SW480 (cell line): ENCODE data around the gene TUBA4A.

Experiments used
- DNase-seq: peaks from one replicate; pipeline ENCODE4 v3.0.0-alpha.2; 2016; ENCODE audit warnings: low spot score

The TUBA4A gene

DNA sequence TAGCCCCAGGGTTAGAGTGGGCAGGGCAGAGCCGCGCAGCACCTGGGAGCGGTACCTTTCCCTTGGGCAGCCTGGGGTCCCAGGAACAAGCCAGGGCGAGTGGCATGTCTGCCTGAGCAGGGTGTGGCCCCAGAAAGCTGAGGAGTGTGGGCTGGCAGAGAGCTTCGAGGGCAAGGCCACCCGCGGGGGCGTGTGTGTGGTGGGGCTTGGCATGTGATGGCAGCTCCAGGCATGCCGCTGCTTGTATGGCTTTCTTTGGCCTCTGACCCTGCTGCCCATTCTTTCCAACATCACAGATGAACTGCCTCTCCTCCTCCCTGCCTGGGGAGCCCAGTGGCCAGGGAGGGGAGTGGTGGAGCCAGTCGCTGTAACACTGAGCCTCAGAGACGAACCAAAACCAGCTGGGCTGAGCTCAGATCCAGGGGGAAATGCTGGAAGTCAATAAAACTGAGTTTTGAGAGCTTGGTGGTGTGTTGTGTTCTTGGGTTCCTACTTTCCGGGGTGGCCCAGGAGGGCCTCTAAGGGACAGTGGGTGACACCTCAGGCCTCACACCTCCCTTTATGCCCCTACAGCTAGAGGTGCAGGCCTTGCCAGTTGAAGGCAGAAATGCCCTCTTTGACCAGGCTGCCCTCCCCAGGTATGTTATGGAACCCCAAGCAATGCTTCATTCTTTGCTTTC, 32.9 kb upstream of the TUBA4A start:
- peak; percentile 88 for DNase-seq

DNA sequence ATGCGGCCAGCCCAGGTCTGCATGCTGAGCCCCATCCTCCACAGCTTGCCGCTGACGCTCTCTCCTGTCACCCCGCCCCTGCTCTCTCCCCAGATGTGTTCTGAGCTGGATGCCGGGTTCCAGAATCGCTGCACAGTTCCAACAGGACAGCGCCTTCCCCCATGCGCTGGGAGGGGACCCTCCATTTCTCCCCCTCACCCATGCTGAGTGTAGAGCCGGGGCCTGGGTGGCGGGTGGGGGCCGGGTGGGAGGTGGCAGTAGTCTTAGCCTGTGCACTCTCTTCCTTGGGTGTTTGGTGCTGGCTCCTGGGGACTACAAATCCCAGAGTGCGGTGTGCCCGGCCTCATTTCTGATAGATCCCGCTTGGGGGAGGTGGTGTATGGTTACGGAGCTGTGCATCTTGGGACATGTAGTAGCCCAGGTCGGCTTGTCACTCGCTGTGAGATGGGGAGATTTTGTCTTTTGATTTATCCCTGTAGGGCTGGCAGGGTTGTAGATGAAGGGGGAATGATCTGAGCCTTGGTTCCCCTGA, 32.2 kb upstream of the TUBA4A start:
- peak; percentile 92 for DNase-seq

DNA sequence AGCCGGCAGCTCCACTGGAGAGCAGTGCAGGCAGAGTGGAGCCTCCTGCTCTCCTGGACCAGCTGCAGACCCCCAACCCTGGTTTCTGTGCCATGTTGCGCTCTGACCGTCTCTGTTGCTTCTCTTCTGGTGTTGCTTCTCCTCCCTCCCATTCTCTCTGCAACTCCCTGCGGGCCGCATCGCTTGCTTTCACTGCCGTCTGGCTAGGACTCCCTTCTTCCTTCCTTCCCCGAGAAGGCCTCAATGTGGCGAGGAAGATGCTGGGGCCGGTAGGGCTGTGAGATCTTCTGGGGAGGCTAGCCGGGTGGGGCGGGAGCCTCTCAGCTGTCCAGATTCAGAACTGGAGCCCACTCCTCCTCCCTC, 31.6 kb upstream of the TUBA4A start:
- no peak for DNase-seq

DNA sequence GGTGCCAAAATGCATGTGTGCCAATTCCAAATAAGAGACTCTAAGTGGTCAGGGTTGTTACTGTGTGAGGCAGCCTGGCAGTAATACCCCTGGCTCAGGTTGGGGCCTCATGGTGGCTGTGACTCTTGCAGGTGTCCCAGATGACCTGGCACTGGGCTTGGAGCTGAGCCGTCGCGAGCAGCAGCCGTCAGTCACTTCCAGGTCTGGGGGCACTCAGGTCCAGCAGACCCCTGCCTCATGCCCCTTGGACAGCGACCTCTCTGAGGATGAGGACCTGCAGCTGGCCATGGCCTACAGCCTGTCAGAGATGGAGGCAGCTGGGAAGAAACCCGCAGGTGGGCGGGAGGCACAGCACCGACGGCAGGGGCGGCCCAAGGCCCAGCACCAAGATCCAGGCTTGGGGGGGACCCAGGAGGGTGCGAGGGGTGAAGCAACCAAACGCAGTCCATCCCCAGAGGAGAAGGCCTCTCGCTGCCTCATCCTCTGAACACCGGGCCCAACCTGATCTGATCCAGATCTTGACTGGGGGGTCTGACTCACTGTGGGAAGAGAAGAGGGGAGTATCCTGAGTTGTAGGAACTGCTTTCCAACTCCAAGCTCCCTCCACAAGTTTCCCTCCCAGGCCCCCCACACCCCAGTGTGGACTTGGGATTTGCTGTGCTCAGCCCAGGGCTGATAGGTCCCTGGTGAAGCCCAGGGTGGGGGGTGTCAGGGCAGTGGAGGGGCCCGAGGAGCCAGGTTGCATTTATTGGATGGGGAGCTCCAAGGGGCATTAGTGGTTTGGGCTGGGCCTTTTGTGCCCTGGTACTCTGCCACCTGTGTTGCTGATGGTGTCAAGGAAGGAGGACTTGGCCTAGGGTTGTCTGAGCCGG, 31.0 kb upstream of the TUBA4A start:
- DNase-seq, result no peak

DNA sequence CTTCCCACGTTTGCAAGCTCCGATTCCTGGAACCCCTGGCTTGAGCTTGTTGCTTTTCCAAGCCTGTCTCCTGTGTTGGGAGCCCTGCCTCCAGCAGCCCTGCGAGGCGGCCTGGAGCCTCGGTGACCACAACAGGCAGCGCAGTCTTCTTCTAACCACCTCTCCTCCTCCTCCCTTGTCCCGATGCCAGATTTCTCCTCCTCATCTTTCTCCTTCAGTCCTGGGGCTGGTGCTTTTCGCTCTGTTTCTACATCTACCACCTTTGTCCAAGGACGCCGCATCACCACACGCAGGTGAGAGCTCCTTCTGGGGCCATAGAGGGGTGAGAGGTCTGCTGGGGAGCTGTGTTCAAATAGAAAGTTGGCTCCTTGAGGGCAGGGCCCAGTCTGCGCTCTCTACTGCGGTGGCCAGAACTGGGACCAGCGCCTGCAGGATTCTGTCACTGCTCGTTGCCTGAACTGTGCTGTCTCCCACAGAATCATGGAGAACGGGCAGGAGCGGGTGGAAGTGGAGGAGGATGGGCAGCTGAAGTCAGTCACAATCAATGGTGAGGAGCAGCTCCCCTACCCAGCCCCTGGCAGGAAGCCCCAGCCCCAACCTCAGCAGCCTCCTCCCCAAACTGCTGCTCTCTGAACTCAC, 29.3 kb upstream of the TUBA4A start:
- no peak for DNase-seq

DNA sequence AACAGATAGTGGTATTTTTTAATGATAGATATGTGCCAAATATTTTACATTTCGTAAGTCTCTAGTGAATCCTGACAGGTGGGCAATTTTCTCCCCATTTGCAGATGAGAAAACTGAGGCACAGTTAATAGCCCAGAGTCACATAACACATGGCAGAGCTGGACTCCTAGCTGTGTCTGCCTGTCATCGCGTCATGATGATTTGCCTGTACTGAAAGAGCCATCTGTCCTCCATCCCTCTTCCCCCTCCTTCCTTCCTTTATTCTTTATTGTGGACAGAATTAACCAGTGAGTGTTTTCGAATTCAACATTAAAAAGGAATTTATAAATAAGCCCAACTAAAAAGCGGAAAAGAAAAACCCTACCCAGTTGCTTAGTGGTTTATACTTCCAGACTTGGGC, 28.7 kb upstream of the TUBA4A start:
- no peak for DNase-seq

DNA sequence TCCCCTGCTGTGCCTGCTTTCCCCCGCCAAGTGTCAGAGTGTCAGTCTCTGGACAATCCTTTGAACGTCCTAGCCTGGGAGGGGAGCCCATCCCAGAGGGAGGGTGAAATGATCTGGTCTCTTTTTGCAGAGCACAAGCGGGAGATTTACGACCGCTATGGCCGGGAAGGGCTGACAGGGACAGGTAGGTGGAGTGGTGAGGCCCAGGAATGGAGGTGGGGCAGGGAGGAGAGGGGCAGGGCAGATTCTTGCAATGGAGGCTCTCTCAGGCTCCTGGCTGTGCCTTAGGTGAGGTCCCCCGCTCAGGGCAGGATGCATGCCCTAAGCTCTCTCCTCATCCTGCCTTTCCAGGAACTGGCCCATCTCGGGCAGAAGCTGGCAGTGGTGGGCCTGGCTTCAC, 27.9 kb upstream of the TUBA4A start:
- no peak for DNase-seq

DNA sequence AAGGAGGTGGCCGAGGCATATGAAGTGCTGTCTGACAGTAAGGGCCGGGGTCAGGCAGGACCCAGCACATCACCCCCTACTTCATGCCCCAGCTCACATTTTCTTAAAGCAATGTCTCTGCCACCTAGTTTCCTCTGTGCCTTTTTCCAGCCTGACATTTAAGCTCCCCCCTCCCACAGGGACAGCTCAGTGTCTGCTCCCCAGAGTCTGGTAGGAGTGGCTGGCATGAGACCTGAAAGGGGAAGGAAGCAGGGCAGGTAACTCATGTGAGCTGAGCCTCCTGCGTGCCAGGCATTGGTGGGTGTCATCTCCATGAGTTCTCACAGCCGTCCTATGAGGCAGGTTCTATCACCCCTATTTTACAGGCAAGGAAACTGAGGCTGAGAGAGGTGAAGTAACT, 26.9 kb upstream of the TUBA4A start:
- no peak for DNase-seq

DNA sequence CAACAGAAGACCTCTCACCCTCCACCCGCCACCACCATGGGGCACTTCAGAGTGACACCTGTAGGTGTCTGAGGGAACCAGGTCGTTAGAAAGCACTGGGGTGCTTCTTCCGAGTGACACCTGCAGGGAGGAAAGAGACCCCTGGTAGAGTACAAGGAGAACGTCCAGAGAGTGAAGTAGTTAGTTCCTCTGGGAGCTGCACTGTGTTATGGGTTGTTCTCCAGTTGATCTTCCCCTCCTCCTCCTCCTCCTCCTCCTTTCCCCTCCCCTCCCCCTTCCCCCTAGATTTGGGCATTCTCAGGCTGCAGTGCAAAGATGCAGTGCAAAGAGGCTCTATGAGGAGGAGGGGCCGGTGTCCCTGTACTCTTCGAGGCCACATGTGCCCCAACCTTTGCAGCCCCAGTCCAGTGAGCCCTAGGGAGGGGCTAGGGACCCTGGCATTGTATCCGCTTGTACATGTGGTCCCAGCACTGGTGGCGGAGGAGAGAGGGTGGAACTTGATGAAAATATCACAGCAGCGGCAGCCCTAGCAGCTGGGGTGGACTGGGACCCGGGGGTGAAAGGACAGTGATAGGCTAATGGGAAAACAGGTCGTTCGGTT, 26.3 kb upstream of the TUBA4A start:
- DNase-seq, result no peak

DNA sequence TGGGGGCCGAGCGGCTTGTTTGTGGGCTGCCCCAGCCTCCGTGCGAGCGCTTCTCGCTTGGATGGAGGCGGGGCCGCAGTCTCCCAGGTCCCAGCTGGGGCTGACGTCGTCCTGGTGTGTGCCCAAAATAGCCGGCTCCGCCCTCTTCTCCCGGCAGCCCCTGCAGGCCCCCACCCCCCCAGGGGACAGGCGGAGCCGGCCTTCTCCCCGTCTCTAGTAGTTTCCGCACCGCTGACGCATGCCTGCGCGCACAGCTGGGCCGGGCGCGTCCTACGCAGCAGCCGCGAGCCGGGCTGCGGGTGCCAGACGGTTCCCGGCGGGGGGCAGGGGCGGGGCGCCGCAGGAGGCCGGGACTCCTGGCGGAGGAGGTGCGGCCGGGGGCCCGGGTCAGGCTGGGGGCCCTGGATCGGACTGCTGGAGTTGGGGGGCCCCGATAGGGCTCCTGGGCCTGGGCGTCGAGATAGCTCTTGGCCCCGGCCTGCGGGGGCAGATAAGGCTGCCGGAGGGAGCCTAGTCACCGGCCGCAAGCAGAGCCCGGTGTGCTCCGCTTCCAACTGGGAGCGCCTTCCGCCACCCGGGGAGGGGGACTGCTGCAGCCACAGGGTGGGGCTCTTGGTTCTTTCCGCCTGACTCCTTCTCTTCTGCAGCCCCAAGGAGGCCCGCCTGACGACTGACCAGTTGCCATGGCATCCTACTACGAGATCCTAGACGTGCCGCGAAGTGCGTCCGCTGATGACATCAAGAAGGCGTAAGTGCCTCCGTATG, 25.6 kb upstream of the TUBA4A start, which contains the start of gene DNAJB2:
Gene DNAJB2 (plus strand): TSS at position 216 of the 765 bp plus-strand sequence. CDS start 468 bp downstream, at position 684.
- peak; percentile 96 for DNase-seq

DNA sequence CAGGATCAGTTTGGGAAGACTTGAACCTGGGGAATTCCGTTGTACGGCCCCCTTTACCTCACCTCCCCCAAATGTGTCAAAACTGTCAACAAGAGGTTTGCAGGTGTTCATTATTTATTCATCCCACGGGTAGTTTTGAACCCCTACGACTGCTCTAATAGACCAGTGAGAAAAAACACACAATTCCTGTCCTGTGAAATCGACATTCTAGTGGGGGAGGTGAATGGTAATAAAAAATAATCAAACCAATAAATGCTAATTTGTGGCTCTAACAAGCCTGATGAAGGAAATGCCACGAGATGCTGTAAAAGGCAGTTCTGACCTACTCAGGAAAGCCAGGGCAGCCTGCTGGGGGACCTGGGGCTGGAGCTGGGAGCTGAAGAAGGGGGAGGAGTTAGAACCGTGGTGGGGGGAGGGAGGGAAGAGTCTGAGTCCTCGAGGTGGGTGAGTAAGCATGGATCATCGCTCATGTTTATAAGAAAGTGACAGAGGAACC, 25.0 kb upstream of the TUBA4A start:
- DNase-seq, result no peak

DNA sequence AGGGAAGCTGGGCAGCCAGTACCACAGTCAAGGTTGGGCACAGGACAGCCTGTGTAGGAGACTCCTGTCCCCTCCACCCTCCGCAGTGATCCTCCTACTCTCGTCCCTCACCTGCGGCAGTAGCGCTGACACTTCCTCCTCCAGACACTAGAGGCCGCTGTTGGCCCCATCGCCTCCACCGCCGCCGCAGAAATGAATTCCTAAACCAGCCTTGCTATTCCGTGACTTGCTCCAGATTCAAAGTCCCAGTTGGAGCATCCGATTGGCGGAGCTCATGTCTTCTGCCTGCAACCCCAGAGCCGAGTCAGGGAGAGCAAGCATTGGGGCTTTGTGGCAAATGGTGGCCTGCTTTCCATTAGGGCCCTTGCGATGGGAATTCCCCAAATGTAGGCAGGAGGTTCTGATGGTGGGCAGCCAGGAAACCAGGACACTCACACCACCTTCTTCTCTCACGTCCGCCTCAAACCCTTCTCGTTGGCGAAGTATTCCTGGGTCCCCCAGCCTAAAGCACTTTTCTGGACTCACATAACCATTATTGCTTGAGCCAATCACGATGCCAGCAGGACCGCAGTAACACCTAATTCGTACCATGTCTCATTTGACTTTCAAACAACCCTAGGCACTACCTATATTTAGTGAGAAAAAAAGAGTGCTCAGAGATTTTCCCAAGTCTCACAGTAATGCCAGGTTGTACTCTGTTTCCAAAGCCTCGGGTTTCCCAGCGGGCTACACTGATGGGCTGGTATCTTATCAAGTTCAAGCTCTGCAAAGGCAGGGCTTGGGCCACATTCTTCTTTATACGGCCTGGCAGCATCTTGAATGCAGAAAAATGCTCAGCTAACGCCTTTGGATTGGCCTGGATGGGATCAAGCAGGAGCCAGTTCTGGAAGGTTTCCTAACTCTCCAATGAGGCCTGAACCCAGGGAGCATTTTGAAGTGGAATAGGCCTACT, 24.3 kb upstream of the TUBA4A start:
- peak; percentile 76 for DNase-seq

DNA sequence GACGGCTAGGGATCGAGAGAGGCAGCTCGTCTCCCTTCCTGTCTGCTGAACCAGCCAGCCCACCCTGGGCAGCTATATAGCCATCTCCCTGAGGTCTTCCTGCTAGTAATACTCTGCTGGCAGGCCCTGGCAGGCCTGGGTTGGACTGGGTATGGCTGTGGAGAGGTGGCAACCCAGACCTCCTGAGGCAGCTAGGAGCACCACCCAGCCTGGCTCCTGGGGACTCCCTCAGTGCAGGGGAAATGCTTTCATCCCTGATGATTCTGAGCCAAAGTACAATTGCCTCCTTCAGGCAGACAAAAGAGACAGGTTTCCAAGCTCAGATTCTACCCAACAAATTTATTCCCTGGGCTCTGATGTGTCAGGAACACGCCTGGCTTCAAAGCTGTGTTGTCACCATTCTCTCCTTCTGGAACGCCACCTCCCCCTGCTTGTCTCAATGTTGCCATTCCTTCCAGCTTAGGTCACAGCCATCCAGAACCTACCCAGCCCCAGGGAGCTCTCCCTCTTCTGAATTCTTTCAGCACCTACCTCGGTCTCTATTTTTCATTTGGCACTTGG, 20.7 kb upstream of the TUBA4A start:
- peak; percentile 81 for DNase-seq

DNA sequence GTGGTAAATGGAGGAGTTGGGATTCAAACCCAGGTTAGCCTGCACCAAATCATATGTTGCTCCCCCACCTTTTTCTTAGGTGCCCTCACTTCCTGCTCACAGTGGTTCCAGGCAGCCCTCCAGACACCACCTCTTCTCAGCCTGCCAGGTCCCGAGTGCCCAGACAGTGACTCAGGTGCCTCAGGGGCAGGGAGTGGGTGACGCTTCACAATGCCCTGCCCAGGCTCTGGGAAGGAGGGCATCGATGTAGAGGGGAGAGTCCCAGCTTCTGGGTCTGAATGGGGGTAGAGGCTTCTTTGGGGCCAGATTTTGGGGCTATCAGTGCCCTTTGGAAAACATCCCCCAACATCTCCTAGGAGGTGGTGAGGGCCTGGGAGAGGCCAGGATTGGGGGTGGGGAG, 20.2 kb upstream of the TUBA4A start:
- no peak for DNase-seq

DNA sequence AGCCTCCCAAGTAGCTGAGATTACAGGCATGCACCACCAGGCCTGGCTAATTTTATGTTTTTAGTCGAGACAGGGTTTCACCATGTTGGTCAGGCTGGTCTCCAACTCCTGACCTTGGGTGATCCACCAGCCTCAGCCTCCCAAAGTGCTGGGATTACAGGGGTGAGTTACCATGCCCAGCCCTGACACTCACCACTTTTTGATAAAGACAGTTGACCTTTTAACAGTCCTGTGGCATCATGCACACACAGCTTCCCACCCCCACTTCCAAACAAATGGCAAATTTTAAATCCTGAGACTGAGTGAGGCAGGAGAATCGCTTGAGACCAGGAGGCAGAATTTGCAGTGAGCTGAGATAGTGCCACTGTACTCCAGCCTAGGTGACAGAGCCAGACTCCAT, 19.3 kb upstream of the TUBA4A start:
- DNase-seq, result no peak

DNA sequence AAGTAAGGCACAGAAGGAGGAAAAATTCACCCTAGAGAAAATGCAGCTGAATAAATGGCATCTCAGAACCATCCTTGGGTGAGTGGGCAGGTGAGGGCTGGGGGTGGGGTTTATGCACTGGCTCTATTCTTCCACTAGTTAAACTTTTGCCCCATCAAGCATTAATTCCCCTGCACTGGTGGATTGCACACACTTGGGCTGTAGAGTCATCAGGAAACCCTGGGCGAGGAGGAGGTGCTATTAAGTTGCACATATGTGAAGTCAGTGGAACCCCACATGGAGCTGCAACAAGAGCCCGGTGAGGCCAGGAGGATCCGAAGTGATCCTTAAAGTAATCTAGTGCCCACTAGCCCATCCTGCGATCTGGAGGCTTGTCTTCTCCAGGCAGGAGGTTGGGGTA, 18.6 kb upstream of the TUBA4A start:
- DNase-seq, result no peak

DNA sequence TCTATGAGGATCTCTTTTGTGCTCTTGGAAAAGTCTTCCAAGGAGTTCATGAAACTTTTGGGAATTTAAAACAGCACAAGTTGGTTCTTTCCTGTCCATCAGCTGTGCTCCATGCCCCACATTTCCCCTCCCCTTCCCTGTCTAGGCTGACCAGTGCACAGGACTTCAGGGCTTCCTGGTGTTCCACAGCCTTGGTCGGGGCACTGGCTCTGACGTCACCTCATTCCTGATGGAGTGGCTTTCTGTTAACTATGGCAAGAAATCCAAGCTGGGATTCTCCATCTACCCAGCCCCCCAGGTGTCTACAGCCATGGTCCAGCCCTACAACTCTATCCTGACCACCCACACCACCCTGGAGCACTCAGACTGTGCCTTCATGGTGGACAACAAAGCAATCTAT, 17.3 kb upstream of the TUBA4A start:
- no peak for DNase-seq

DNA sequence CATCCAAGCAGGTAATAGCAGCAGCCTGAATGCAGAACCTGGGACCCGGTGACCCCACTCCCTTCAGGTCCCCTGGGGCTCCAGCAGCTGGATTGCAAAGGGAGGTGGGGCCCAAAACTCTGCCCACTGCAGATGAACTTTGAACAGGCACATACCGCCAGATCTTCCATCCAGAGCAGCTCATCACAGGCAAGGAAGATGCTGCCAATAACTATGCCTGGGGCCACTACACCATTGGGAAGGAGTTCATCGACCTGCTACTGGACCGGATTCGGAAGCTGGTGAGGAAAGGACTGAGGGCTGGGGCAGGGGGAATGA, 16.3 kb upstream of the TUBA4A start:
- DNase-seq, result no peak

DNA sequence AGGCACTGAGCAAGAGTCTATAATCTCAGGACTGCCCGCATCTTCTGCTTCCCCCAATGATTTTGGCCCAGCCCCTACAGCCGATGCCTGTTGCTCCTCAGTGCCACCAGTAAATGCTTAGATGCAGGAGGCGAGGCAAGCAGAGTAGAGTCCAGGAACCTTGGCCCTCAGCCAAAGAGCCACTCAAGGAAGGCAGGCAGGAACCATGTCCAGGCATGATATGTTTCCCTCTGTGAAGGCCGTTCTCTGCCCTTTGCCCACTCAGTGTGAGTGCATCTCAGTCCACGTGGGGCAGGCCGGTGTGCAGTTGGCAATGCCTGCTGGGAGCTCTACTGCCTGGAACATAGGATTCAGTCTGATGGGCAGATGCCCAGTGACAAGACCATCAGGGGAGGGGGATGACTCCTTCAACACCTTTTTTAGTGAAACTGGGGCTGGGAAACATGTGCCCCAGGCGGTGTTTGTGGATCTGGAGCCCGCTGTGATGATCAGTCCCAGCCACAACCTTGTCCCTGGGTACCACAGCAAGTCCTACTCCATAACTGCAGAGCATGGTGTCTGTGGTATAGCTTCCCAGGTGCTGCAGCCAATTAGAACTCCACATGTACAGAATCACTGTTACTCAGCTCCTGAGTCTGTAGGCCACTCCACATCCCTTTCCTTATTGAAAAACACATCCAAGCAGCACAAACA, 15.8 kb upstream of the TUBA4A start:
- DNase-seq, result no peak

DNA sequence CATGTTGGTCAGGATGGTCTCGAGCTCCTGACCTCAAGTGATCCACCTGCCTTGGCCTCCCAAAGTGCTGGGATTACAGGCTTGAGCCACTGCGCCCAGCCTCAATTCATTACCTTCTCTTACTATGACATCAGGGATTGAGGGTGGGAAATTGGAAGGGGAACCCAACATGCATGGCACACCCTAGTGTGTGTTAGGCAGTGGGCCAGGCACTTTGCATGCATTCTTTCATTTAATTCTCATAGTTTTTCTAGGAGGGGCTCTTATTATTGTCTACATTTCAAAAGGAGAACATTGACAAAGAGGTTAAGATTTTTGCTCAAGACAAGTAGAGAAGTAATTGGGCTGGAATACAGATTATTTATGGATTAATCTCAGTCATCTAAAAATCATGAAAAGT, 14.6 kb upstream of the TUBA4A start:
- DNase-seq, result no peak
